Measurements from ENCODE around the gene RPRD1A.
"Not testable (repeated sequence)": the region's sequence is repeated elsewhere in the genome, so short reads cannot be mapped to it uniquely, and the experiment has no call there.

The RPRD1A gene

GRCh38 chr18:36067055-36067957 is at the start of gene RPRD1A:
RPRD1A (minus strand) TSS chr18:36067559; CDS start chr18:36067404, 155 bp downstream.
- DNase-seq (ENCODE audit: low spot score): peak; percentile 98

DNA sequence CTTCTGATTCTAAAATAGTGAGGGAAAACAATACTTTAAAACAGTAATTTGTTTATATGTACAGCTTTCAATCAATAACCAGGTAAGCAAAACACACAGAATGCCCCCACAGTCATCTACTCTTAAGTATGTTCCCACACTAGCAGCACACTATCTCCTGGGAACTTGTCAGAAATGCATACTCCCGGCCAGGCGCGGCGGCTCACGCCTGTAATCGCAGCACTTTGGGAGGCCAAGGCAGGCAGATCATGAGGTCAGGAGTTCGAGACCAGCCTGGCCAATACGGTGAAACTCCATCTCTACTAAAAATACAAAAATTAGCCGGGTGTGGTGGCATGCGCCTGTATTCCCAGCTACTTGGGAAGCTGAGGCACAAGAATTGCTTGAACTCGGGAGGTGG is 49.4 kb upstream of the RPRD1A start:
- not testable (repeated sequence) for DNase-seq (ENCODE audit: low spot score)

- DNase-seq (ENCODE audit: low spot score): no peak
These were observed 47.4 kb upstream of the RPRD1A start for GRCh38 chr18:36114738-36115137.

- no peak for DNase-seq (ENCODE audit: low spot score)
These were observed 46.9 kb upstream of the RPRD1A start for GRCh38 chr18:36114251-36114650.

DNA sequence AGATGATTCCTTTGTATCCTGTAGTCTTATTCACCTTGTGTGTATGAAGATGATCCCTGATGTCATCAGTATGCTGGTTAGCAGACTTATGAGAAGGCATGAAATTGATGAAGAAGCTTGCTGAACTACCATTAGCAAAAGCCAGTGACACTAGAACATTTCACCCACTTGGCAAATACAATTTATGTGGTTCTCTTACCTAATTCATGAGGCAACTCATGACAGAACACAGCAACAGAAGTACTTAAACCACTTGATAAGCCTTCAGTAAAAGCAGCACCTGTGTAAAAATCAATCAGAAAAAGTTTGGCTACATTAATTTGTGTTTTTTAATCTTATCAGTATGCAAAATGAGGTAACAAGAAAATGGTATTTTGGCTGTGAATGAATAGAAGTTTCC is 44.9 kb upstream of the RPRD1A start:
- no peak for DNase-seq (ENCODE audit: low spot score)

- no peak for DNase-seq (ENCODE audit: low spot score)
These were observed 42.4 kb upstream of the RPRD1A start for GRCh38 chr18:36109737-36110136.

- DNase-seq (ENCODE audit: low spot score): no peak
These were observed 41.2 kb upstream of the RPRD1A start for GRCh38 chr18:36108601-36109000.

DNA sequence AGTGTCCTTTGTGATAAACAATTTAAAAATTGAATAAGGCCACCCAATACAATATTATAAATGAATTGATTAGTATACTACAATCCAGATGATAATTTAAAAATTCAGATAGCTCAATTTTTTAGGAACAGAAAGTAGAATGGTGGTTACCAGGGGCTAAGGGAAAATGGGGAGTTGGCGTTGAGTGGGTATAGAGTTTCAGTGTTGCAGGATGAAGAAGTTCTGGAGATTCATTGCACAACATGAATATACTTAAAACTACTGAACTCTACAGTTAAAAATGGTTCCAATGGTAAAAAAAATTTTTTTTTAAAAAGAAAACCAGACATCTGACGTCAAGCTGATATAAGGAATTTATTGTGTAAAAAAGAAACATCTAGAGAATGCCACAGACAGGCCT is 40.8 kb upstream of the RPRD1A start:
- DNase-seq (ENCODE audit: low spot score): no peak

GRCh38 chr18:36107477-36107876 is 40.1 kb upstream of the RPRD1A start:
- no peak for DNase-seq (ENCODE audit: low spot score)

DNA sequence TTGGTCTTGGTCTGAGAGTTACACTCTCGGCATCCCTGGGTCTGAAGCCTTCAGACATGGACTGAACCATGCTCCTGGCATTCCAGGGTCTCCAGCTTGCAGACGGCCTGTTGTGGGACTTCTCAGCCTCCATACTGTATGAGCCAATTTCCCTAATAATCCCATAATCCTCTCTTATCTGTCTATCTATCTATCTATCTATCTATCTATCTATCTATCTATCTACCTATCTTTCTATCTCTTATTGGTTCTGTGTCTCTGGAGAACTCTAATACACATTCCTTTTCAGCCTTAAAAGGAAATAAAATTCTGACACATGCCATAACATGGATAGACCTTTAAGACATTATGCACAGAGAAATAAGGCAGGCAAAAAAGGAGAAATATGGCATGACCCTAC is 37.4 kb upstream of the RPRD1A start:
- DNase-seq (ENCODE audit: low spot score): no peak

DNA sequence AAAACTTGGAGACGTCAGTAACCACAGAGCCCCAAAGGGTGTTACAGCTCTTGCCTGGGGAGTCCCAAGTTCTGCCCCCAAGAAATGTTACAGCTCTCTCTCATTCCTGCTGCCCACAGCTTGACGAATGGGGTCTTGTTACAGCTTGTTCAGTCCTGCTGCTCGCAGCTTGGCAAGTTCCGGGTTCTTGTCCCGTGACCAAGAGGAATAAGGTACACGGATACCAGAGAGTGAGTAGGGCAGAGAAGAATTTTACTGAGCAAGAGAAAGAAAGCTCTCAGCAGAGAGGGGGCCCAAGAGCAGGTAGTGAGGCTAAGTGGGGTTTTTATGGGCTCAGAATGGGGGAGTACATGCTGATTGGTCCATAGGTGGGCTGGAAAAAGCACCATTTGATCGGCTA is 34.6 kb upstream of the RPRD1A start:
- no peak for DNase-seq (ENCODE audit: low spot score)

GRCh38 chr18:36099311-36099710 is 32.0 kb upstream of the RPRD1A start:
- no peak for DNase-seq (ENCODE audit: low spot score)

DNA sequence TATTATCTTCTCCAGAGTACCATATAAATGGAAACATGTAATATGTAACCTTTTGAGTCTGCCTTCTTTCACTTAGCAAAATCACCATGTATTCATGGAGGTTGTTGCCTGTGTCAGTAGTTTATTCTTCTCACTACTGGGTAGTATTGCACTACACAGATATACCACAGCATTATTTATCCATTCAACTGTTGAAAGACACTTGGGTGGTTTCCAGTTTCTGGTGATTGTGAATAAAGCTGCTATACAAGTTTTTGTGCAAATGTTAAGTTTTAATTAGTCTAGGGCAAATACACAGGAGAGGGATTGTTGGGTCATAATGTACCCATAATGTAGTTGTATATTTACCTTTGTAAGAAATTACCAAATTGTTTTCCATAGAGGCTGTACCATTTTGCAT is 29.6 kb upstream of the RPRD1A start:
- DNase-seq (ENCODE audit: low spot score): no peak

DNA sequence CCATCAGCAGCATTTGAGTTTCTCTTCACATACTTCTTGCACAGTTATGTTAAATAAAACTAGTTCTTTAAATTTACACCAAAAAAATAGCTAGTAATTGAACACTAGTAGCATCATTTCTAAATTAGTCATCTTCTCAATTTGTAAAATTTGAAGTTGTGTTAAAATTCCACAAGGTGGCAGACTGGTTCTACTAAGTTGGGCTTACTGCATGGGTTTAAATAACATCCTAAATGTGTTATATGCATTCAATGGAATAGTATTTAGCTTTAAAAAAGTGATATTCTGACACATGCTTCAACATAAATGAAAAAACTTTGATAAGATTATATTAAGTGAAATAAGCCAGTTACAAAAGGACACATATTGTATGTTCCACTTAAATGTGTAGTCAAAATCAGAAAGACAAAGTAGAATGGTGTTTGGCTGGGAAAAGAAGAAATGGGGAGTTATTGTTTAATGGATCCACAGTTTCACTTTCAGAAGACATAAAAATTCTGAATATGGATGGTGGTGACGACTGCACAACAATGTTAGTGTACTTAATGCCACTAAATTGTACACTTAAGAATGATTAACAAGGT is 28.7 kb upstream of the RPRD1A start:
- peak; percentile 44 for DNase-seq (ENCODE audit: low spot score)

DNA sequence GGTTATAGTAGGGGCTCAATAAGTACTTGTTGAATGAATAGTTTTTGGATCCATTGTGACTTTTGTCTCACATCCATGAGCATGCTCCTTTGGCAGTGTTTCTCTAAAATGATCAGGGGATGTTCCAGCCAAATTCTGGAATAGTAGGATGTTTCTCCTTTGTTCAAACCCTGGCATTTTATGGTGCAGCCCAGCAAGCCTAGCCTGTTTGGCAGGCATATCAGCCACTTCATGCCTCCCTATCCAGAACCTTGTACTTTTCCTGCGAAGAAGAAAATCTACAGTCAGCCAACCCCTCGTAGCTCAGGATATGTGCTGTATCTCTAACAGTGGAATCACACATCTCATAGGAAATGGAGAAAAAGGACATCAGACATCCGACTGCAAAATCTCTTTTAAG is 27.1 kb upstream of the RPRD1A start:
- DNase-seq (ENCODE audit: low spot score): no peak

DNA sequence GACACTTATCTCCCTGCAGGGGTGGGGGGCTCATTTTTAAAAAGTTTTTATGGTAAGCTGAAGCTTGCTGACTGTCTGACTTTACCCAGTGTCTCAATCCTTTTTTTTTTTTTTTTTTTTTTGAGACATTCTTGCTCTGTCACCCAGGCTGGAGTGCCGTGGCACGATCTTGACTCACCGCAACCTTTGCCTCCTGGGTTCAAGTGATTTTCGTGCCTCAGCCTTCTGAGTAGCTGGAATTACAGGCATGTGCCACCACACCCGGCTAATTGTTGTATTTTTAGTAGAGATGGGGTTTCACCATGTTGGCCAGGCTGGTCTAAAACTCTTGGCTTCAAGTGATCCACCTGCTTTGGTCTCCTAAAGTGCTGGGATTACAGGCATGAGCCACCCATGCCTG is 24.8 kb upstream of the RPRD1A start:
- DNase-seq (ENCODE audit: low spot score): not testable (repeated sequence)

GRCh38 chr18:36089001-36089400 is 21.6 kb upstream of the RPRD1A start:
- no peak for DNase-seq (ENCODE audit: low spot score)

- no peak for DNase-seq (ENCODE audit: low spot score)
These were observed 20.9 kb upstream of the RPRD1A start for GRCh38 chr18:36088256-36088655.

- no peak for DNase-seq (ENCODE audit: low spot score)
These were observed 18.8 kb upstream of the RPRD1A start for GRCh38 chr18:36086186-36086585.

DNA sequence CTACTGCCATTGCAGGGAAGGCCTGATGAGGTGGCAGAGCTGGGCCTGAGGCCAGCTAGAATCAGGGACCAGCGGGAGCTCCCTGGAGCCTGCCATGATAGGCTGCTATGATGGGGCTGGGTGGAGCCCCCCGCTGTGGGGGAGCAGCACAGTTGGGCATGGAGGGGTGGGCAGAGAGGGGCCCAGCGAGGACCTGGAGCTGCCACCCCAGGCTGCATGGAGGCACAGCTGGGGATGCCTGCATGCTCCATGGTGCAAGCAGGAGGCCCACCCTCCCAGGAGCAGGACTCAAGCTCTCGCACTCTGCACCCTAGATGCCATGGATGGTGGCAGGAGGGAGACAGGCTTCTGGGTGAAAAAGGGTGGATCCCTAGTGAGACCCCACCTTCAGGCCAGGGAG is 17.8 kb upstream of the RPRD1A start:
- DNase-seq (ENCODE audit: low spot score): no peak

DNA sequence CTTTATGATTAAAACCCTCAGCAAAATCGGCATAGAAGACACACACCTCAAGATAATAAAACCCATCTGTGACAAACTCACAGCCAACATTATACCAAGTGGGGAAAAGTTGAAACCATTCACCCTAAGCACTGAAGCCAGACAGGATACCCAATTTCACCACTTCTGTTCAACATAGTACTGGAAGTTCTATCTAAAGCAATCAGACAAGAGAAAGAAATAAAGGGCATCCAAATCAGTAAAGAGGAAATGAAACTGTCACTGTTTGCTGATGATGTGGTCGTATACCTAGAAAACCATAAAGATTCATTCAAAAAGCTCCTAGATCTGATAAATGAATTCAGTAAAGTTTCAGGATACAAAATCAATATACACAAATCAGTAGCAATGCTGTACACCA is 16.4 kb upstream of the RPRD1A start:
- no peak for DNase-seq (ENCODE audit: low spot score)

- DNase-seq (ENCODE audit: low spot score): not testable (repeated sequence)
These were observed 13.8 kb upstream of the RPRD1A start for GRCh38 chr18:36081118-36081517.

GRCh38 chr18:36078751-36079529 is 11.6 kb upstream of the RPRD1A start:
- DNase-seq (ENCODE audit: low spot score): peak; percentile 20

Data from AG20443 (cell line).